HEK293 (cell line): ENCODE data around the gene TRAPPC1.
A peak's percentile ranks its signal among the peaks of the same experiment; 100 is the strongest.

Experiments
- GLIS2 ChIP-seq: fragments of 450-650 bp; formaldehyde crosslinking; IDR thresholded peaks from 2 replicates; pipeline ENCODE4 v1.5.1; 2016; ENCODE audit warnings: missing biosample characterization, missing genetic modification characterization
- KLF1 ChIP-seq: fragments of 450-650 bp; formaldehyde crosslinking; IDR thresholded peaks from 2 replicates; pipeline ENCODE4 v1.5.1; 2016; ENCODE audit warnings: missing biosample characterization, missing genetic modification characterization
- KLF8 ChIP-seq: fragments of 450-650 bp; formaldehyde crosslinking; IDR thresholded peaks from 2 replicates; pipeline ENCODE4 v1.5.1; 2016; ENCODE audit warnings: missing biosample characterization, missing genetic modification characterization
- MEIS1 ChIP-seq: sonication (generic); formaldehyde crosslinking; IDR thresholded peaks from 2 replicates; pipeline ENCODE4 v1.8.1; 2022; ENCODE audit warnings: missing genetic modification reagents, mild to moderate bottlenecking, borderline replicate concordance
- RBAK ChIP-seq: fragments of 450-650 bp; formaldehyde crosslinking; IDR thresholded peaks from 2 replicates; pipeline ENCODE4 v1.5.1; 2016; ENCODE audit warnings: missing biosample characterization, missing genetic modification characterization
- SCRT2 ChIP-seq: fragments of 450-650 bp; formaldehyde crosslinking; IDR thresholded peaks from 2 replicates; pipeline ENCODE4 v1.5.1; 2016; ENCODE audit warnings: missing biosample characterization, missing genetic modification characterization
- SP7 ChIP-seq: fragments of 450-650 bp; formaldehyde crosslinking; IDR thresholded peaks from 2 replicates; pipeline ENCODE4 v1.5.1; 2016; ENCODE audit warnings: missing biosample characterization, missing genetic modification characterization
- WT1 ChIP-seq: fragments of 450-650 bp; formaldehyde crosslinking; IDR thresholded peaks from 2 replicates; pipeline ENCODE4 v1.5.1; 2016; ENCODE audit warnings: missing biosample characterization, missing genetic modification characterization
- ZBTB21 ChIP-seq: fragments of 450-650 bp; formaldehyde crosslinking; IDR thresholded peaks from 2 replicates; pipeline ENCODE4 v1.5.1; 2017; ENCODE audit warnings: missing biosample characterization, missing genetic modification characterization
- ZBTB48 ChIP-seq: fragments of 450-650 bp; formaldehyde crosslinking; IDR thresholded peaks from 2 replicates; pipeline ENCODE4 v1.5.1; 2016; ENCODE audit warnings: missing biosample characterization, missing genetic modification characterization
- ZEB2 ChIP-seq: fragments of 450-650 bp; formaldehyde crosslinking; IDR thresholded peaks from 2 replicates; pipeline ENCODE4 v1.5.1; 2016; ENCODE audit warnings: missing biosample characterization, missing genetic modification characterization
- ZFHX2 ChIP-seq: fragments of 450-650 bp; formaldehyde crosslinking; conservative IDR thresholded peaks from 2 replicates; pipeline ENCODE4 v1.5.1; 2016; ENCODE audit warnings: missing biosample characterization, missing genetic modification characterization
- ZNF335 ChIP-seq: fragments of 450-650 bp; formaldehyde crosslinking; conservative IDR thresholded peaks from 2 replicates; pipeline ENCODE4 v1.5.1; 2016; ENCODE audit warnings: missing biosample characterization, missing genetic modification characterization
- ZNF426 ChIP-seq: fragments of 450-650 bp; formaldehyde crosslinking; IDR thresholded peaks from 2 replicates; pipeline ENCODE4 v1.5.1; 2017; ENCODE audit warnings: missing biosample characterization, missing genetic modification characterization, mild to moderate bottlenecking, inconsistent platforms, moderate library complexity
- ZNF501 ChIP-seq: fragments of 450-650 bp; formaldehyde crosslinking; IDR thresholded peaks from 2 replicates; pipeline ENCODE4 v1.5.1; 2016; ENCODE audit warnings: missing biosample characterization, missing genetic modification characterization
- ZNF510 ChIP-seq: fragments of 450-650 bp; formaldehyde crosslinking; IDR thresholded peaks from 2 replicates; pipeline ENCODE4 v1.5.1; 2018; ENCODE audit warnings: mild to moderate bottlenecking, missing genetic modification characterization, missing biosample characterization; ENCODE audit not compliant: insufficient replicate concordance
- ZNF521 ChIP-seq: fragments of 450-650 bp; formaldehyde crosslinking; IDR thresholded peaks from 2 replicates; pipeline ENCODE4 v1.5.1; 2017; ENCODE audit warnings: missing biosample characterization, mild to moderate bottlenecking, missing genetic modification characterization
- ZSCAN23 ChIP-seq: fragments of 450-650 bp; formaldehyde crosslinking; IDR thresholded peaks from 2 replicates; pipeline ENCODE4 v1.5.1; 2016; ENCODE audit warnings: missing biosample characterization, missing genetic modification characterization
- ZSCAN30 ChIP-seq: fragments of 450-650 bp; IDR thresholded peaks from 2 replicates; pipeline ENCODE4 v1.5.1; 2018; ENCODE audit warnings: missing biosample characterization, mild to moderate bottlenecking, missing genetic modification characterization, moderate library complexity
- TF ChIP-seq, protein P1 (sequence below): fragments of 450-650 bp; formaldehyde crosslinking; optimal IDR thresholded peaks from 2 replicates; pipeline ENCODE3; 2016; ENCODE audit warnings: missing biosample characterization, mild to moderate bottlenecking, missing genetic modification characterization
- TF ChIP-seq, protein P2 (sequence below): sonication (generic); formaldehyde crosslinking; IDR thresholded peaks from 2 replicates; pipeline ENCODE4 v1.8.1; 2022; ENCODE audit warnings: mild to moderate bottlenecking, moderate library complexity, missing genetic modification reagents
- TF ChIP-seq, protein P3 (sequence below): fragments of 450-650 bp; formaldehyde crosslinking; IDR thresholded peaks from 2 replicates; pipeline ENCODE4 v1.5.1; 2017; ENCODE audit warnings: missing biosample characterization, mild to moderate bottlenecking, missing genetic modification characterization, moderate library complexity
- TF ChIP-seq, protein P4 (sequence below): fragments of 450-650 bp; formaldehyde crosslinking; IDR thresholded peaks from 2 replicates; pipeline ENCODE4 v1.5.1; 2016; ENCODE audit warnings: missing biosample characterization, missing genetic modification characterization
- TF ChIP-seq, protein P5 (sequence below): fragments of 450-650 bp; formaldehyde crosslinking; IDR thresholded peaks from 2 replicates; pipeline ENCODE4 v1.5.1; 2016; ENCODE audit warnings: missing biosample characterization, missing genetic modification characterization
- TF ChIP-seq, protein P6 (sequence below): fragments of 450-650 bp; formaldehyde crosslinking; IDR thresholded peaks from 2 replicates; pipeline ENCODE4 v1.5.1; 2016; ENCODE audit warnings: missing biosample characterization, missing genetic modification characterization
- TF ChIP-seq, protein P7 (sequence below): fragments of 450-650 bp; formaldehyde crosslinking; IDR thresholded peaks from 2 replicates; pipeline ENCODE4 v1.5.1; 2016; ENCODE audit warnings: missing biosample characterization, missing genetic modification characterization
- TF ChIP-seq, protein P8 (sequence below): fragments of 450-650 bp; formaldehyde crosslinking; IDR thresholded peaks from 2 replicates; pipeline ENCODE4 v1.5.1; 2016; ENCODE audit warnings: missing biosample characterization, missing genetic modification characterization

TRAPPC1 gene

DNA sequence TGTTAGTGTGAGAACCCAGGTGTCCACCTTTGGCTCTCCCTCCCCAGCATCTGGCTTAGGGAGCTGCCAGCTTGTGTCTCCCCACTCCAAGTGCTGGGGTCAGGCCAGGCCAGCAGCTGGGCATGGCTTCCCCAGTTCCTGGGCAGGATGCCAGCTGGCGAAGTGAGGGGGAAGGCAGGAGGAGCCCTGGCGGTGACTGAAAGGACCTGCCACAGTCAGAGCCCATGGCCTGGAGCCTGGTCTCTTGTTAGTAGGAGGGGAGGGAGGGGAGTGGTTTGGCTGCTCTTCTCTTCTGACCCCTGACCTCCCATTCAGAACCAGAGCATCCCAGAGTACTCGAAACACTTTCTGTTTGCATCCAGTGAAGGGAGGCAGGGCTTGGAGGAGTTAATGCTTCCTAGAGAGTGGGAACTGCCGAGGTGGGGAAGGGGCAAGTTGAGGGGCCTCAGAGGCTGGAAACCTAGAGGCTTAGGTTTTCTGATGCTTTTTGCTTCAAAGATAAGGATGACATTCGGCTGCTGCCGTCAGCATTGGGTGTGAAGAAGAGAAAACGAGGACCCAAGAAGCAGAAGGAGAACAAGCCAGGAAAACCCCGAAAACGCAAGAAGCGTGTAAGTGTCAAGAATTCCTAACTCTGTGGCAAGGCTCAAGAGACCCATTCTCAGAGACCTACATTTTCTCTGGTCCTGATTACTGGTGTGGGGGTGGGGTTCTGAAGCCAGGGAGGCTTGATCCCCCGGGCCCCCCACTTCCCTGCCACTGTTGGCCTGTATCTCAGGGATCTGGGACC is 42.4 kb downstream of the TRAPPC1 start (continued):
- TF ChIP-seq ZEB2 (tag by site-specific recombination) (0 out of 2 replicates have a peak, but pooled peaks have one; percentile 40), ZBTB48 (tag by site-specific recombination) (peak; percentile 97), ZNF426 (tag by site-specific recombination) (no peak), WT1 (tag by site-specific recombination) (peak; percentile 94), KLF1 (tag by site-specific recombination) (no peak), ZNF501 (no peak; the same call in 1 of the 2 replicates), SP7 (tag by site-specific recombination) (peak; percentile 64), ZFHX2 (tag by site-specific recombination) (peak; percentile 51; the same call in 1 of the 2 replicates), RBAK (tag by site-specific recombination) (no peak), ZBTB21 (tag by site-specific recombination) (no peak), MEIS1 (CRISPR knock-in tag) (no peak), ZSCAN23 (tag by site-specific recombination) (no peak), GLIS2 (tag by site-specific recombination) (no peak; the same call in 1 of the 2 replicates), KLF8 (0 out of 2 replicates have a peak, but pooled peaks have one; percentile 11), ZNF510 (tag by site-specific recombination) (no peak), SCRT2 (tag by site-specific recombination) (no peak), ZSCAN30 (tag by site-specific recombination) (peak; percentile 98), ZNF335 (tag by site-specific recombination) (peak; percentile 22; the same call in 1 of the 2 replicates), ZNF521 (no peak)
- TF ChIP-seq, protein P1, sequence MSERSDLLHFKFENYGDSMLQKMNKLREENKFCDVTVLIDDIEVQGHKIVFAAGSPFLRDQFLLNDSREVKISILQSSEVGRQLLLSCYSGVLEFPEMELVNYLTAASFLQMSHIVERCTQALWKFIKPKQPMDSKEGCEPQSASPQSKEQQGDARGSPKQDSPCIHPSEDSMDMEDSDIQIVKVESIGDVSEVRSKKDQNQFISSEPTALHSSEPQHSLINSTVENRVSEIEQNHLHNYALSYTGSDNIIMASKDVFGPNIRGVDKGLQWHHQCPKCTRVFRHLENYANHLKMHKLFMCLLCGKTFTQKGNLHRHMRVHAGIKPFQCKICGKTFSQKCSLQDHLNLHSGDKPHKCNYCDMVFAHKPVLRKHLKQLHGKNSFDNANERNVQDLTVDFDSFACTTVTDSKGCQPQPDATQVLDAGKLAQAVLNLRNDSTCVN (tag by site-specific recombination) = no peak
- TF ChIP-seq, protein P2, sequence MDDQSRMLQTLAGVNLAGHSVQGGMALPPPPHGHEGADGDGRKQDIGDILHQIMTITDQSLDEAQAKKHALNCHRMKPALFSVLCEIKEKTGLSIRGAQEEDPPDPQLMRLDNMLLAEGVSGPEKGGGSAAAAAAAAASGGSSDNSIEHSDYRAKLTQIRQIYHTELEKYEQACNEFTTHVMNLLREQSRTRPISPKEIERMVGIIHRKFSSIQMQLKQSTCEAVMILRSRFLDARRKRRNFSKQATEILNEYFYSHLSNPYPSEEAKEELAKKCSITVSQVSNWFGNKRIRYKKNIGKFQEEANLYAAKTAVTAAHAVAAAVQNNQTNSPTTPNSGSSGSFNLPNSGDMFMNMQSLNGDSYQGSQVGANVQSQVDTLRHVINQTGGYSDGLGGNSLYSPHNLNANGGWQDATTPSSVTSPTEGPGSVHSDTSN (CRISPR knock-in tag) = no peak
- TF ChIP-seq, protein P3, sequence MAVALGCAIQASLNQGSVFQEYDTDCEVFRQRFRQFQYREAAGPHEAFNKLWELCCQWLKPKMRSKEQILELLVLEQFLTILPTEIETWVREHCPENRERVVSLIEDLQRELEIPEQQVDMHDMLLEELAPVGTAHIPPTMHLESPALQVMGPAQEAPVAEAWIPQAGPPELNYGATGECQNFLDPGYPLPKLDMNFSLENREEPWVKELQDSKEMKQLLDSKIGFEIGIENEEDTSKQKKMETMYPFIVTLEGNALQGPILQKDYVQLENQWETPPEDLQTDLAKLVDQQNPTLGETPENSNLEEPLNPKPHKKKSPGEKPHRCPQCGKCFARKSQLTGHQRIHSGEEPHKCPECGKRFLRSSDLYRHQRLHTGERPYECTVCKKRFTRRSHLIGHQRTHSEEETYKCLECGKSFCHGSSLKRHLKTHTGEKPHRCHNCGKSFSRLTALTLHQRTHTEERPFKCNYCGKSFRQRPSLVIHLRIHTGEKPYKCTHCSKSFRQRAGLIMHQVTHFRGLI (tag by site-specific recombination) = 0 out of 2 replicates have a peak, but pooled peaks have one; percentile 30
- TF ChIP-seq, protein P4, sequence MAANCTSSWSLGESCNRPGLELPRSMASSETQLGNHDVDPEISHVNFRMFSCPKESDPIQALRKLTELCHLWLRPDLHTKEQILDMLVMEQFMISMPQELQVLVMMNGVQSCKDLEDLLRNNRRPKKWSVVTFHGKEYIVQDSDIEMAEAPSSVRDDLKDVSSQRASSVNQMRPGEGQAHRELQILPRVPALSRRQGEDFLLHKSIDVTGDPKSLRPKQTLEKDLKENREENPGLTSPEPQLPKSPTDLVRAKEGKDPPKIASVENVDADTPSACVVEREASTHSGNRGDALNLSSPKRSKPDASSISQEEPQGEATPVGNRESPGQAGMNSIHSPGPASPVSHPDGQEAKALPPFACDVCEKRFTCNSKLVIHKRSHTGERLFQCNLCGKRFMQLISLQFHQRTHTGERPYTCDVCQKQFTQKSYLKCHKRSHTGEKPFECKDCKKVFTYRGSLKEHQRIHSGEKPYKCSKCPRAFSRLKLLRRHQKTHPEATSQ (tag by site-specific recombination) = no peak
- TF ChIP-seq, protein P5, sequence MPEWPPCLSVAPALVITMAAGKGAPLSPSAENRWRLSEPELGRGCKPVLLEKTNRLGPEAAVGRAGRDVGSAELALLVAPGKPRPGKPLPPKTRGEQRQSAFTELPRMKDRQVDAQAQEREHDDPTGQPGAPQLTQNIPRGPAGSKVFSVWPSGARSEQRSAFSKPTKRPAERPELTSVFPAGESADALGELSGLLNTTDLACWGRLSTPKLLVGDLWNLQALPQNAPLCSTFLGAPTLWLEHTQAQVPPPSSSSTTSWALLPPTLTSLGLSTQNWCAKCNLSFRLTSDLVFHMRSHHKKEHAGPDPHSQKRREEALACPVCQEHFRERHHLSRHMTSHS (tag by site-specific recombination) = no peak
- TF ChIP-seq, protein P6, sequence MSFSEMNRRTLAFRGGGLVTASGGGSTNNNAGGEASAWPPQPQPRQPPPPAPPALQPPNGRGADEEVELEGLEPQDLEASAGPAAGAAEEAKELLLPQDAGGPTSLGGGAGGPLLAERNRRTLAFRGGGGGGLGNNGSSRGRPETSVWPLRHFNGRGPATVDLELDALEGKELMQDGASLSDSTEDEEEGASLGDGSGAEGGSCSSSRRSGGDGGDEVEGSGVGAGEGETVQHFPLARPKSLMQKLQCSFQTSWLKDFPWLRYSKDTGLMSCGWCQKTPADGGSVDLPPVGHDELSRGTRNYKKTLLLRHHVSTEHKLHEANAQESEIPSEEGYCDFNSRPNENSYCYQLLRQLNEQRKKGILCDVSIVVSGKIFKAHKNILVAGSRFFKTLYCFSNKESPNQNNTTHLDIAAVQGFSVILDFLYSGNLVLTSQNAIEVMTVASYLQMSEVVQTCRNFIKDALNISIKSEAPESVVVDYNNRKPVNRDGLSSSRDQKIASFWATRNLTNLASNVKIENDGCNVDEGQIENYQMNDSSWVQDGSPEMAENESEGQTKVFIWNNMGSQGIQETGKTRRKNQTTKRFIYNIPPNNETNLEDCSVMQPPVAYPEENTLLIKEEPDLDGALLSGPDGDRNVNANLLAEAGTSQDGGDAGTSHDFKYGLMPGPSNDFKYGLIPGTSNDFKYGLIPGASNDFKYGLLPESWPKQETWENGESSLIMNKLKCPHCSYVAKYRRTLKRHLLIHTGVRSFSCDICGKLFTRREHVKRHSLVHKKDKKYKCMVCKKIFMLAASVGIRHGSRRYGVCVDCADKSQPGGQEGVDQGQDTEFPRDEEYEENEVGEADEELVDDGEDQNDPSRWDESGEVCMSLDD (tag by site-specific recombination) = peak; percentile 59
- TF ChIP-seq, protein P7, sequence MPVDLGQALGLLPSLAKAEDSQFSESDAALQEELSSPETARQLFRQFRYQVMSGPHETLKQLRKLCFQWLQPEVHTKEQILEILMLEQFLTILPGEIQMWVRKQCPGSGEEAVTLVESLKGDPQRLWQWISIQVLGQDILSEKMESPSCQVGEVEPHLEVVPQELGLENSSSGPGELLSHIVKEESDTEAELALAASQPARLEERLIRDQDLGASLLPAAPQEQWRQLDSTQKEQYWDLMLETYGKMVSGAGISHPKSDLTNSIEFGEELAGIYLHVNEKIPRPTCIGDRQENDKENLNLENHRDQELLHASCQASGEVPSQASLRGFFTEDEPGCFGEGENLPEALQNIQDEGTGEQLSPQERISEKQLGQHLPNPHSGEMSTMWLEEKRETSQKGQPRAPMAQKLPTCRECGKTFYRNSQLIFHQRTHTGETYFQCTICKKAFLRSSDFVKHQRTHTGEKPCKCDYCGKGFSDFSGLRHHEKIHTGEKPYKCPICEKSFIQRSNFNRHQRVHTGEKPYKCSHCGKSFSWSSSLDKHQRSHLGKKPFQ = no peak
- TF ChIP-seq, protein P8, sequence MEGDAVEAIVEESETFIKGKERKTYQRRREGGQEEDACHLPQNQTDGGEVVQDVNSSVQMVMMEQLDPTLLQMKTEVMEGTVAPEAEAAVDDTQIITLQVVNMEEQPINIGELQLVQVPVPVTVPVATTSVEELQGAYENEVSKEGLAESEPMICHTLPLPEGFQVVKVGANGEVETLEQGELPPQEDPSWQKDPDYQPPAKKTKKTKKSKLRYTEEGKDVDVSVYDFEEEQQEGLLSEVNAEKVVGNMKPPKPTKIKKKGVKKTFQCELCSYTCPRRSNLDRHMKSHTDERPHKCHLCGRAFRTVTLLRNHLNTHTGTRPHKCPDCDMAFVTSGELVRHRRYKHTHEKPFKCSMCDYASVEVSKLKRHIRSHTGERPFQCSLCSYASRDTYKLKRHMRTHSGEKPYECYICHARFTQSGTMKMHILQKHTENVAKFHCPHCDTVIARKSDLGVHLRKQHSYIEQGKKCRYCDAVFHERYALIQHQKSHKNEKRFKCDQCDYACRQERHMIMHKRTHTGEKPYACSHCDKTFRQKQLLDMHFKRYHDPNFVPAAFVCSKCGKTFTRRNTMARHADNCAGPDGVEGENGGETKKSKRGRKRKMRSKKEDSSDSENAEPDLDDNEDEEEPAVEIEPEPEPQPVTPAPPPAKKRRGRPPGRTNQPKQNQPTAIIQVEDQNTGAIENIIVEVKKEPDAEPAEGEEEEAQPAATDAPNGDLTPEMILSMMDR = peak; percentile 77
